Stomach (tissue), 4 donors: ENCODE results near the gene ARRB2.

ENCODE experiments used
- POLR2AphosphoS5 ChIP-seq, 3 donors: sonication (generic); formaldehyde crosslinking; IDR thresholded peaks; one replicate each; pipeline ENCODE4 v1.6.1; 2016; ENCODE audit warnings: antibody characterized with exemption in 3 of 3
- TF ChIP-seq, protein P1 (sequence below), 7 experiments: fragments of 450-650 bp in 4 of 7; fragments of 200-600 bp in 3 of 7; sonication (generic) in 3 of 7; IDR thresholded peaks; one replicate each; pipeline ENCODE4 v1.5.1; 2016 to 2019; ENCODE audit warnings: antibody characterized with exemption in 7 of 7, control low read depth in 2 of 7, mild to moderate bottlenecking in 1 of 7

DNA sequence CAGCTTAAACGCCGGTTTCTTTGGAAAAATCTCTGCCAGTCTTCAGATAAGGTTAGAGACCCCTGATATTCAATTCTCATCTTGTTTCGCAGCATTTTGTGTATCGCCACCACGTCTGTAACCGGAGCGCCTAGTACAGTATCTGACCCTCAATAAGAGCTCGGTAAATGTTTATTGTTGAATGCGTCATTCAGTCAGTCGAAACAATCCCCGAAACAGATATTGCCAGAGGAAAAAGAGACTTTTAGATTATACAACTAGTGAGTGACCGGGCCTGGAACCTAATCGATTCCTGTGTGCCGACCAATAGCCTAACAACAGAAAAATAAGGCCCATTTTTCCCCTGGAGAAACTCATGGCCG, 7.1 kb upstream of the ARRB2 start:
- TF ChIP-seq, protein P1, sequence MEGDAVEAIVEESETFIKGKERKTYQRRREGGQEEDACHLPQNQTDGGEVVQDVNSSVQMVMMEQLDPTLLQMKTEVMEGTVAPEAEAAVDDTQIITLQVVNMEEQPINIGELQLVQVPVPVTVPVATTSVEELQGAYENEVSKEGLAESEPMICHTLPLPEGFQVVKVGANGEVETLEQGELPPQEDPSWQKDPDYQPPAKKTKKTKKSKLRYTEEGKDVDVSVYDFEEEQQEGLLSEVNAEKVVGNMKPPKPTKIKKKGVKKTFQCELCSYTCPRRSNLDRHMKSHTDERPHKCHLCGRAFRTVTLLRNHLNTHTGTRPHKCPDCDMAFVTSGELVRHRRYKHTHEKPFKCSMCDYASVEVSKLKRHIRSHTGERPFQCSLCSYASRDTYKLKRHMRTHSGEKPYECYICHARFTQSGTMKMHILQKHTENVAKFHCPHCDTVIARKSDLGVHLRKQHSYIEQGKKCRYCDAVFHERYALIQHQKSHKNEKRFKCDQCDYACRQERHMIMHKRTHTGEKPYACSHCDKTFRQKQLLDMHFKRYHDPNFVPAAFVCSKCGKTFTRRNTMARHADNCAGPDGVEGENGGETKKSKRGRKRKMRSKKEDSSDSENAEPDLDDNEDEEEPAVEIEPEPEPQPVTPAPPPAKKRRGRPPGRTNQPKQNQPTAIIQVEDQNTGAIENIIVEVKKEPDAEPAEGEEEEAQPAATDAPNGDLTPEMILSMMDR (IDR thresholded peaks at IDR 0.05) = no peak
- no peak for TF ChIP-seq POLR2AphosphoS5 (IDR thresholded peaks at IDR 0.05)
